Keratinocyte (primary cell): ENCODE data around the gene CA12.

Source experiments
- EZH2 ChIP-seq: IDR thresholded peaks from one replicate; pipeline ENCODE4 v1.6.1; 2012; ENCODE audit warnings: inconsistent platforms, mild to moderate bottlenecking, low read length, moderate library complexity
- TF ChIP-seq, protein P1 (sequence below), 3 experiments: IDR thresholded peaks in 1 of 3; conservative IDR thresholded peaks in 1 of 3; optimal IDR thresholded peaks in 1 of 3; 2 replicates in 2 of 3; 3 replicates in 1 of 3; pipeline versions ENCODE3 to v1.5.1; 2011; ENCODE audit warnings: low read length in 3 of 3, mild to moderate bottlenecking in 3 of 3, moderate library complexity in 2 of 3, control low read depth in 1 of 3, inconsistent platforms in 1 of 3; ENCODE audit not compliant: insufficient read depth in 2 of 3; ENCODE audit errors: extremely low read depth in 1 of 3

DNA sequence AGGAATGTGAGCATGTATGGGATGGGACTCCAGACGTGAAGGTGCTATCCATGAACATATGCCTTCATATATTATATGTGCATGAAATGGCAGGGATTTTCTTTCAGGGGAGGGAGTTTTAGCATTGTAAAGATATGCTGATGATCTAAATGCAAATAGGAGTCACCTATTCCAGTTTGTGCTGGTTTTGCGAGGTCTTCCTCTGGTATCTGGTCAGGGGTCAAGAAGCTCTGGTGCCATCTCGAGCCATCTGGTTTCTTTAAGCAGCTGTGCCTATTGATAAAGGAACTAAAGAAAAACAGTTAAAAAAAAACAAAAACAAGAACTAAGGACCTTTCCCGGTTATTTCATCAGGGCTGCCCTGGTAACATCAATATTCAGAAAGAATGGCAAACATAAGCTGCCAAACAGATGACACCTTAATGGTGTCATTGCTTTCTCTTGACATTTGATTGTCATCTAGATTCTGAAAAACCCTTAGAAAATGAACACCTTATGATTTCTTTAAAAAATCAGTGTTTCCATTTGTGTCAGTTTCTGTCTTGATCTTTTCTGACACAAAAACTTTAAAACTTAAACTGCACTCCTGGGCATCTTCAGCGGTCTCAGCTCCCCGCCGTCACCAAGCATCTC, 81.6 kb downstream of the CA12 start:
- TF ChIP-seq, protein P1, sequence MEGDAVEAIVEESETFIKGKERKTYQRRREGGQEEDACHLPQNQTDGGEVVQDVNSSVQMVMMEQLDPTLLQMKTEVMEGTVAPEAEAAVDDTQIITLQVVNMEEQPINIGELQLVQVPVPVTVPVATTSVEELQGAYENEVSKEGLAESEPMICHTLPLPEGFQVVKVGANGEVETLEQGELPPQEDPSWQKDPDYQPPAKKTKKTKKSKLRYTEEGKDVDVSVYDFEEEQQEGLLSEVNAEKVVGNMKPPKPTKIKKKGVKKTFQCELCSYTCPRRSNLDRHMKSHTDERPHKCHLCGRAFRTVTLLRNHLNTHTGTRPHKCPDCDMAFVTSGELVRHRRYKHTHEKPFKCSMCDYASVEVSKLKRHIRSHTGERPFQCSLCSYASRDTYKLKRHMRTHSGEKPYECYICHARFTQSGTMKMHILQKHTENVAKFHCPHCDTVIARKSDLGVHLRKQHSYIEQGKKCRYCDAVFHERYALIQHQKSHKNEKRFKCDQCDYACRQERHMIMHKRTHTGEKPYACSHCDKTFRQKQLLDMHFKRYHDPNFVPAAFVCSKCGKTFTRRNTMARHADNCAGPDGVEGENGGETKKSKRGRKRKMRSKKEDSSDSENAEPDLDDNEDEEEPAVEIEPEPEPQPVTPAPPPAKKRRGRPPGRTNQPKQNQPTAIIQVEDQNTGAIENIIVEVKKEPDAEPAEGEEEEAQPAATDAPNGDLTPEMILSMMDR (optimal IDR thresholded peaks at IDR 0.05 in 1 of 3, IDR thresholded peaks at IDR 0.05 in 1 of 3, conservative IDR thresholded peaks at IDR 0.05 in 1 of 3; ENCODE audit: extremely low read depth in 1 of 3, insufficient read depth in 2 of 3, low read length in 3 of 3): no peak
- TF ChIP-seq EZH2: no peak
